AG09309 (cell line): ENCODE data around the gene HPD.
A peak's percentile ranks its signal among the peaks of the same experiment; 100 is the strongest.
"Not testable (repeated sequence)": the region's sequence is repeated elsewhere in the genome, so short reads cannot be mapped to it uniquely, and the experiment has no call there.

ENCODE experiments used
- DNase-seq: peaks from one replicate; pipeline ENCODE4 v3.0.0-alpha.2; 2010; ENCODE audit warnings: low read depth
- H3K4me3 ChIP-seq: 2 replicates; pipeline ENCODE4 v1.5.1; 2011; ENCODE audit warnings: mild to moderate bottlenecking, low read depth, low read length, moderate library complexity; ENCODE audit not compliant: control insufficient read depth
- TF ChIP-seq, protein P1 (sequence below): IDR thresholded peaks from 2 replicates; pipeline ENCODE4 v1.5.1; 2011; ENCODE audit warnings: mild to moderate bottlenecking, low read depth, low read length, inconsistent platforms; ENCODE audit not compliant: insufficient read depth, control insufficient read depth; ENCODE audit errors: missing control alignments

Gene HPD

DNA sequence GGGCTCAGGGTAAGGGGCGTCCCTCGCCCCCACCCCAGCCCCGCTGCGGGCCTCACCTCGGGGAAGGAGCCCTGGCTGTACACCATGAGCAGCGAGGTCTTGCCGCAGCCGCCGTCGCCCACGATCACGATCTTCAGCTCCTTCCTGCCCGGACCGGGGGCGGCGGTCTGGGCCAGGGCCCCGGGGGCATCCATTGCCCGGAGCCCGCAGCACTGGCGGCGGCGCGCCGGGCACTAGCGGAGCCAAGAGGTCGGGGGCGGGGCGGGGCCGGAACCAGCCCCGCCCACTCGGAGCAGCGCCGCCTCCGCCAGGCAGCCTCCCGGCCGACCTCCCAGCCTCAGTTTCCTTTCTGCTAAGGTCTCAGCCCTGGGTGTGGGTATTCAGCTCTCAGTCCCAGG lies 65.2 kb downstream of the HPD start, which contains the start of gene RHOF:
RHOF (minus strand) TSS at position 249 of the 398 bp plus-strand sequence; CDS start at position 194, 55 bp downstream.
- no peak for DNase-seq
- H3K4me3 ChIP-seq, result peak within 1 kb of the TSS; percentile 57
- TF ChIP-seq, protein P1, sequence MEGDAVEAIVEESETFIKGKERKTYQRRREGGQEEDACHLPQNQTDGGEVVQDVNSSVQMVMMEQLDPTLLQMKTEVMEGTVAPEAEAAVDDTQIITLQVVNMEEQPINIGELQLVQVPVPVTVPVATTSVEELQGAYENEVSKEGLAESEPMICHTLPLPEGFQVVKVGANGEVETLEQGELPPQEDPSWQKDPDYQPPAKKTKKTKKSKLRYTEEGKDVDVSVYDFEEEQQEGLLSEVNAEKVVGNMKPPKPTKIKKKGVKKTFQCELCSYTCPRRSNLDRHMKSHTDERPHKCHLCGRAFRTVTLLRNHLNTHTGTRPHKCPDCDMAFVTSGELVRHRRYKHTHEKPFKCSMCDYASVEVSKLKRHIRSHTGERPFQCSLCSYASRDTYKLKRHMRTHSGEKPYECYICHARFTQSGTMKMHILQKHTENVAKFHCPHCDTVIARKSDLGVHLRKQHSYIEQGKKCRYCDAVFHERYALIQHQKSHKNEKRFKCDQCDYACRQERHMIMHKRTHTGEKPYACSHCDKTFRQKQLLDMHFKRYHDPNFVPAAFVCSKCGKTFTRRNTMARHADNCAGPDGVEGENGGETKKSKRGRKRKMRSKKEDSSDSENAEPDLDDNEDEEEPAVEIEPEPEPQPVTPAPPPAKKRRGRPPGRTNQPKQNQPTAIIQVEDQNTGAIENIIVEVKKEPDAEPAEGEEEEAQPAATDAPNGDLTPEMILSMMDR, result no peak

DNA sequence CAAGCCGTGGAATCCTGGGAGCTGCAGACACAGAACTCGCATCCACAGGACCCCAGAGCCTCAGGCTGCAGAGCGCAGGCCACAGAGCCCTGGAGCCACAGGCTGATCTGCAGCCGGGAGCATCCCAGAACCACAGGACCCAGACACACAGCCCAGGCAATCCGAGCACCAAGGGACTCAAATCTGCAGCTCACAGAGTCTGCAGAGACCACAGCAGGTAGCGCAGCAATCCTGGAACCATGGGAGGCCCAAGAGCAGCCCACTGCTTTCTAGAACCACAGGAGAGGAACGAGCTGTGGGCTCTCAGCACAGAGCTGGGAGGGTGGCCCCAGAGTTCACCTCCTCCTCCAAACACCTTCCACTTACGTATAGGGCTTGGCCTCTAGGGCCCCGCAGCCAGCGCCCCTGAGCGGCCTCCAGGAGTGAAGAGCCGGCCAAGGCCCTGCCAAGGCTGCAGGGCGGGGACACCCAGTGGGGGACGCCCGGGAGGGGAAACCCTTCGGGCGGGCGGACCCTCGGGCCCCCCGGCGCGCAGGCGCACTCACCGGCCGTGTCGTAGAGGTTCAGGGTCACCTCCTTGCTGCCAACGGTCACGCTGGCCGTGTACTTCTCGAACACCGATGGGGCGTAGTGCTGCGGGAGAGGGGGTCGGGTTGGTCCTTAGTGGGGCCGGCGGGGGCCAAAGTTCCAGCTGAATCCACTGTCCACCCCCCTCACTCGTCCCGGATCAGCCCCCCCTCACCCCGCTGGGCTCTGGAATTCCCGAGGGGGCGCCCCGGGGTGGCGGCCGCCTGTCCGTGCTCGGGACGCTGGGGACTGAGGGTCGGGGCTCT lies 65.8 kb downstream of the HPD start:
- DNase-seq, result no peak
- H3K4me3 ChIP-seq, result peak overlapping the region; percentile 13; the same call in 1 of the 2 replicates
- TF ChIP-seq, protein P1, result no peak

DNA sequence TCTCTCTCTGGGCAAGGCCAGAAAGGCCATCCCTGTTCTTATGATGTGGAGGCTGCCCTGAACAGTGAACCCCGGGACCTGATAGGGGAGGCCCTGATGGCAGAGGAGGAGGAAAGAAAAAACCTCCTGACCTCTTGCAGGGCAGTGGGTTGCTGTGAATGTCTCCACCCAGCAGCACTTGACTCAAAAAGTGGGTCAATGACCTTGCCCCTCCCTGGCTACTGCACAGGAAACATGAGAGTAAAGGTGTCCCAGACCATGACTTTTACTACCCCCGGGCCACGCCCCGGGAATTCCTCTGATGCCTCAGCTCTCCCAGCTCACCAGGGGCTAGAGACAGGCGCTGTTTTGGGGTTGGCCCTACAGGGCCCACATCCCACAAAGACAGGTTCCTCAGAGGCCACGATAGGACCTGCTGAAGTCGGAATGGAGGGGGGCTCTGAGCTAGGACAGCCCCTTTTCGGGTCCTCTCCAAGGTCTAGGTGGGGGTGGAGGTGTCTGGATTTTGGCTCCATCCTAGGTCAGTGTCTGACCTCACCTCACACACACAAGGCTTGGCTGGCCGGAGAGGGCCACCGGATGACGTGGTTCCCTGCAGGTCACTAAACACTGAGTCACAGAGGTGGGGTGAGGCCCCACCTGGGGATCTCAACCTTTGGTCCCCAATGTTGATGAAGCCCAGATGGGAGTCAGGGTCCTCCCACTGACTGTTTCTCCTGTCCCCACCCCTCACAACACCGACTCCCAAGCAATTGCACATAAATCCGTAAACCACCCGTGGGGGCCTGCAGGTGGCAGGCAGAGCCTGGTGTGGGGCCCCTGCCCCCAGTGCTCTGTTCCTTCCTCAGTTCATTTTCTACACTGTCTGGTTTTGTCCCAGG lies 66.7 kb downstream of the HPD start:
- TF ChIP-seq, protein P1, result no peak
- no peak for DNase-seq
- H3K4me3 ChIP-seq, result no peak overlapping the region

DNA sequence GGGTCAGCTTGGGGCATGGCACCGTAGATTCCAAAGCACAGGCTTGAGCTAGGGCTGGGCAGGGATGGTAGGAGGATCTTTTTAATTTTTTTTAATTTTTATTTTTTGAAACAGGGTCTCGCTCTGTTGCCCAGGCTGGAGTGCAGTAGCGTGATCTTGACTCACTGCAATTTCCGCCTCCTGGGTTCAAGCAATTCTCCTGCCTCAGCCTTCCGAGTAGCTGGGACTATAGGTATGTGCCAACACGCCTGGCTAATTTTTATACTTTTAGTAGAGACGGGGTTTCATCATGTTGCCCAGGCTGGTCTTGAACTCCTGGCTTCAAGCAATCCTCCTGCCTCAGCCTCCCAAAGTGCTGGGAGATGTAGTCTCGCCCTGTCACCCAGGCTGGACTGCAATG lies 67.9 kb downstream of the HPD start:
- DNase-seq, H3K4me3 ChIP-seq: not testable (repeated sequence)

DNA sequence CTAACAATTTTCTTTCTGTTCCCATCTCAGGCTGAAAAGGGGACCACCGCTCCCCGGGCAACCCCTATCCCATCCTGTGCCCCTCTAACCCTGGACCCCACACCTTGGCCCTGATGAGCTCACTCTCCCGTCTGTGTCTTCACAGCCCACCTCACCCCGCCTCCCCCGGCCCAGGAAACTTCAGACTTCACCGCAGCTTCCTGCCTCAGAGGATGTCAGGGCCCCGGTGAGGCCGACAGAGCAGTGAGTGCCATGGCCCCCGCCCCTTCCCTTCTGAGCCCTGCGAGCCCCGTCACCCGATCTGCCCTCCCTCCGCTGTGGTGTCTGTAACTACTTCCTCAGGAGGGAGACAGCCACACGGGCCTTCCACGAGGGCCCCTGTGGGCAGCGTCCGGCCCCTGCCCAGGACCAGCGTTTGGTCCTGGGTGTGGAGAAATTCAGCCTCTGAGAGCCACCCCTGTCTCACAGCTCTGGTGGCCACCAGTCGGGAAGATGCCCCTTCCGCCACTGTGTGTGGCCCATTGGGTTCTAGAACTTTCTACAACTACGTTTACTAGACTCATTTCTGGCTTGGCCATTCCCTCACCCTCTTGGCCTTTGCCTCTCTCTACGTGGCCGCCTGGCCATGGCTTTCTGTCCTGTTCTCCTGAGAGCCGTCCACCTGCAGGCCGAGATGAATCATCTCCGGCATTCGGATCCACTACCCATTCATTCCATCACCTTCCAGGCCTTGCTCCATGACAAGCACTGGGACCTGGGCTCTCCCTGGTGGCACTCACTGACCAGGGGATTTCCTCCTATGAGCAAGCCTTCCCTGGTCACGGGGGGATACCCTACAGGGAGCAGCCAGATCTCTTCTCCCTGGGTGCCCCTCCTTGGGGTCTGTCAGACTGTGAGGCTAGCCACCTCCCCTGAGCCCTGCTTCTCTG lies 68.6 kb downstream of the HPD start:
- H3K4me3 ChIP-seq, result no peak overlapping the region
- no peak for DNase-seq
- TF ChIP-seq, protein P1, result no peak
